KBM-7 (cell line): ENCODE results near the gene PCNX1.
A peak's percentile ranks its signal among the peaks of the same experiment; 100 is the strongest.
"Not testable (repeated sequence)": the region's sequence is repeated elsewhere in the genome, so short reads cannot be mapped to it uniquely, and the experiment has no call there.

Source experiments
- DNase-seq: peaks from one replicate; pipeline ENCODE4 v3.0.0-alpha.2; 2015
- in situ Hi-C: fragments of 300-500 bp; cut with MboI; formaldehyde crosslinking; loops from 2 replicates; pipeline ENCODE4 v1.14.3; 2020; ENCODE audit warnings: low sequenced_read_pairs, low pct_unique_long_range_greater_than_20kb, mixed read lengths

PCNX1 gene

DNA sequence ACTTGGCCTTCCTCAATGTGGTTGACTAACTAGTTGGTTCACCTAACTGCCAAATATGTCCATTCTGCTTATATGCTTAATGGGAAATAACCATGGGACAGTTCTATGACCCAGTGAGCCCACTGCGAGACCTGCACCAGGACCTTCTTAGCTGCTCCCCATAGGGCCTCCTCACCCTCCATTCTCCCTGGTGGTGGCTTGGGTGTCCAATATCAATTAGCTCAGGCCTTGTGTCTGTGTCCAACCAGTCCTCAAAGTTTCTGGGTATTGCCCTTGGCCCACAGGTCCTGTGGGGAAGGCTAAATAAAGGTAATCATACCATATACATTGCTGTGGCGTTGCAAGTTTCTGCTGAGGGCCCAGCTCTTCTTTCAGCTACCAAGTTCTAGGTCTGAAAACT is 228.2 kb downstream of the PCNX1 start:
- no peak for DNase-seq
- in situ Hi-C loops = no loop called here

DNA sequence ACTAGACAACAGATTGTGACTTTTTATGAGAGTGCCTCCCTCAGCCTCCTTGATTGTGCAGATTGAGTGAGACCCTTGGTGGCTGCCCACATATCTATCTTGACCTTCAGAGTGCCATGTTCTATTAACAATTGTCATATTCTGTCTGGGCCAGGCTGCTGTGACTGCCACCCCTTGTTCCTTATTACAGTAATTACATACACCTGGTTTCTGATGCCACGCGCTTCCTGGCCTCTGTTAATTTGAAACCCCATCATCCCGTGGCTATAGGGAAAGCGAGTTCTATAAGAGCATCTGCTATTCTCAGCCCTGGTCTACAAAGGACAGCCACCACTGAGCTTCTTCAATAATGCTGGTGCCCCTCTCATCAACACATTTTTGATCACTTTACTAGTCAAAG is 228.7 kb downstream of the PCNX1 start:
- DNase-seq = no peak
- in situ Hi-C loops = no loop called here

DNA sequence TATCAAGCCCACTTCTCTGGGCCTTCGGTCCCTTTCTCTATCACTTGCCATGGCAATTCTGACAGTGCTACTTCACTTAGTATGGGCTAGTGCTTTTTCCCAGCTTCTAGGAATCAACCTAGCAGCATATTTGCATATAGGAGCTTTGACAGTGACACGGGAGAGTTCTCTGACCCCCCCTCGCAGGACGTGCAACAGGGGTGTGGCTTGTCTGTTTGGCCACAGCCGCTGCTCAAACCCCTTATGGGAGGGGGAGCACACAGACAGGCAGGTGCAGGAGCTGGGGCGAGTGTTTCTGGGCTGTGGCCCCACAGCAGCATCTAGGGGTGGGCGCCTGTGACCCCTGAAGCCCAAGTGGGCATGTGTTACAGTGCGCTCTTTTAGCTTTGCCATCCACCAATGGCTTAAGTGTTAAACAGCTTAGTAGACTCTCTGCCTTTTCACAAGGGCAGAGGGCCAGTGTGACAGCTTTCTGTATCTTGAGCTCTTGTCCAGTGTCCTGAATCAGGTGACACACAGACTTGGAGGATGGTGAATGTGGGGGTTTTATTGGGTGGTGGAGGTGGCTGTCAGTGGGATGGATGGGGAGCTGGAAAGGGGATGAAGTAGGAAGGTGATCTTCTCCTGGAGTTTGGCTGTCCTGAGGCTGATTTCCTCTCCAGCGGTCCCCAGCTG is 229.3 kb downstream of the PCNX1 start:
- in situ Hi-C loops = no loop called here

DNA sequence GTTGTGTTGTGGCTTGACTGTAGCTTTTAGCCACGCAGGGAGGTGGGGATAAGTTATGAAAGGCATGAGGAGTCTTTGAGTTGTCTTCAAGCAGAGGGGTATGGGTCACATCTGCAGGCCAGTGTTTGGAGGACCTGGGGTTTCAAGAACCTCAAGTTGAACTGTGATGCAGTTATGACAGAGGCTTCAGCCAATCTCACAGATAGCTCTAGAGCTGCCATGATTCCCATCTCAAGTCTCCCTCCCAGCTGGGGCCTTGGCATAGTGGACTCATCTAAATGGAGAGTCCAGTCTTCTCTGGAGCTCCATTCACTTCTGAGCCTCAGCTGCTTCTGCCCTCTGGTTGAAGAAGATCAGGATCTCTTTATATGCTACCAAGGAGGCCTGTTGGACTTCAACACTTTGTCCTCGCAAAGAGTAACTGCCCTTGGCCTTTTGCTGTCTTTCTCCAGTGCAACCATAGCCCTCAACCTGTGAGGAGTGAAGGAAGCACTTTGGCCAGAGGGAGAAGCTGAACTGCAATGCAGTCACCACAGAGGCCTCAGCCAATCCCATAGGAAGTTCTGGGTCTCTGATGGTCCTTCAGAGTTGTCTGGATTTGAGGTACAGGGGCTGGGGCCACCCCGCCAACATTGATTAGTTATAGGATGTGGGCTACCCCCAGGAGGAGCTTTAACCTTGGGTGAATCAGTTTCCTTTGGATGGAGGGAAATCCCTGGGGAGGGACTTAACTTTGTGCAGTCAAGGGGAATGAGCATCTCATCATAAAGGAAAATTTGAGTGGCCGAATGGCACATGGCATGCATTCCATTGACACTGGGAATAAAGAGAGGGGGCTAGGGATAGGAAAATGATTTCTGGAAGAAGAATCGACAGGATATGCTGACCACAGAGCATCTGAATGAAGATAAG is 230.5 kb downstream of the PCNX1 start:
- DNase-seq = no peak
- in situ Hi-C loops = no loop called here

More for the DNA sequence above, 229.3 kb downstream of the PCNX1 start:
- DNase-seq = no peak

DNA sequence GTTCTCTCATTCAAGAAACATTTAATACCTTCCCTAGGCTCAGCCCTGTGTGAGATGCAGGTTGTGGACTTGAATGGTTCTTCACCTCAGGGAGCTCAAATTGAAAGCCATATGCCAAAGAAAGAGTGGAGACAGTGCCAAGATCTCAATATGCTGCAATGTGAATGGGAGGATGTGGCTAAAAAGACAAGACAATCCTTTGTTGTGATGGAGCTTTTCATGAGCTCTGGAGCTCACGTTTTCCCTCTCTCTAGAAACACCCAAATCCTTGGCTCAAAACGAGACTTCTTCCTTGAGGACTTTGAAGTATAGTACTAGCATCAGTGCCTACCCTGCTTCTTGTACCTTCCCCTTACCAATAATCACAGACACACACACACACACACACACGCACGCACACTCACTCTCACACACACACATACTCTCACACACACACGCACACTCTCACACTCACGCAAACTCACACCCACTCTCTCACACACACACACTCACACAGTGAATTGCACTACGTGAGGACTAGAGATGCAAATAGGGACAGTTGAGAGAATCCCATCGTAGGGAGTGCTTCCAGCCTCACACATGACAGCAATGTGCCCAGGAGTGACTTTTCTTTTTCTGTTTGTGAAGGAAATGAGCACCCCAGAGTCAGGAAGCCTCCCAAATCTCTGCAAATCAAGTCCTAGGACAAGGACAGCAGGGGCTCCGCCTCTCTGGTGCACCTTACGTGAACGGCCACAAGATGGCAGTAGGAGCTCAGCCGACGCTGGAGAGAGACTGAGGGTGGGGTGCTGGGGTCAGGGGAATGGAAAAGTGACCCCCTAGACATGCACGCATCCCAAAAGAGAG is 231.4 kb downstream of the PCNX1 start:
- DNase-seq = peak; percentile 54
- in situ Hi-C loops = no loop called here

DNA sequence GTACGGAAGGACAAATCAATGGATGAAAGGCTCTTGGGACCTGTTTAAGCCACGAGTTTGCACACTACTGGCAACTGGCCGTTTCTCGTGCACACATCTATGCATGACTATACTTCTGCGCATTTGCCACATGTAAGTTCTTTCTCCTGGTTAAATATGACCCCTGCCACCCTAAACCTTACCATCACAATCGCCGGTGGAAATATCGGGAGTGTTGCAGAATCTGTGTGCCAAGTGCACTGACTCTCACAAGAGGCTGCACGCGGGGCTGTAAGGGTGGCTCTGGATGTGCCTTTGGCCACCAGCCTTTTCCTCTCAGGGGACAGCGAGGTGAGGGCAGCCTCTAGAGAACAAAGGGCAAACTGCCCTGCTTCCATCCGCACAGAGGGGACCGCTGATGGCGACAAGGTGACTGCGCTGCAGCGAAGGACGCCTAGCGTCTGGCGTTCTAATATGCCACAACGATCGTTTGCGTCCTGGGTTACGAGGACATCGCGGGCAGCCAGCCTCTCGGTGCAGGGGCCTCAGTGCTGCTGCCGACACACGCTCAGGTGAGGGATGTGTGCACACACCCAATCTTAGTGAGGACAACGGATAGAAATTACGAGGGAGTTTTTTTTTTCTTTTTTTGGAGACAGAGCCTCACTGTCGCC is 232.2 kb downstream of the PCNX1 start:
- in situ Hi-C loops = no loop called here
- DNase-seq = no peak

DNA sequence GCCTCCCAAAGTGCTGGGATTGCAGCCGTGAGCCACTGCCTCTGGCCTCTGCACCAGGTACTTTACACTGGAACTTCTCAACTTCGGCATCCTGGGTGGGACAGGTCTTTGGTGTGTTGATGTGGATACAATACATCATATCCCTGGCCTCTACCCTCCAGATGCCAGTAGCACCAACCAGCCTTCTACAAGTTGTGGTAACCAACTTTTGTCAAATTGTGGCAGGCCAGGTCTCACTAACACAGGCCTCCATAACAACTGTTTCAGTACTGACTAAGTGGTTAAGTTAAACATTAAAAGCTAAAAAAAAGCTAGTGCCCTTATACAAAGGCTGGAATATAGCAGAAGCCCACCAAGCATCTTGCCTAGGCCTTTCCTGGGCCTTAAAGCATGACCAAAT is 232.9 kb downstream of the PCNX1 start:
- in situ Hi-C loops = loop anchor here (10.0 kb wide), 1 partner anchor 615 kb away; no protein-coding TSS in a partner anchor
- no peak for DNase-seq

DNA sequence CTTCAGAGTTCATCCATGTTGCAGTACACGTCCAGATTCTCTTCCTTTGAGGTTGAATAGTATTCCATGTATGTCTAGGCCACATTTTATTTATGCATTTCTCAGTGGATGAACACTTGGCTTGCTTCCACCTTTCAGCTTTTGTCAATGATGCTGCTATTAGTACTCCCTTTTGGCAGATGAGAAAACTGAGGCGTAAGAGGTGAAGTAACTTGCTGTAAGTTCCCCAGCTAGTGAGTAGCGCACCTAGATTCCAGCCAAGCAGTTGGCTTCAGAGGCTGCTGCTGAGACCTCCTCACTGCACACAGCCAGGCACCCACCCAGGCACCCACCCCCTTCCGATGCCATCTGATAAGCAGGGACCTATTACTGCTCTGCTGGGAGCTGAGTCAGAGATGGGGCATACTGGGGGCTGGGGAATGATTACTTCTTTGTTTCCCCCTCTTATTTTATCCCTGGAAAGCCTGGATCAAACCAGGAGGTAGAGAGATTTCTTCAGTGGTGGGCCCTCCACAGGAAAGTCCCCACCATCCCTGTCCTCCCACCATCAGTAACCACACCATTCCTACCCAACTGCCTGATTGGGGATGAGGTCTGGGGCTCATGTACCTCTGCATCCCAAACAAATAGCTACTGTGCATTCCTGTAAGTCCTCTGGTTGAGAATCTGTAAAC is 234.6 kb downstream of the PCNX1 start:
- in situ Hi-C loops = loop anchor here (10.0 kb wide), 1 partner anchor 613 kb away; no protein-coding TSS in a partner anchor
- no peak for DNase-seq

DNA sequence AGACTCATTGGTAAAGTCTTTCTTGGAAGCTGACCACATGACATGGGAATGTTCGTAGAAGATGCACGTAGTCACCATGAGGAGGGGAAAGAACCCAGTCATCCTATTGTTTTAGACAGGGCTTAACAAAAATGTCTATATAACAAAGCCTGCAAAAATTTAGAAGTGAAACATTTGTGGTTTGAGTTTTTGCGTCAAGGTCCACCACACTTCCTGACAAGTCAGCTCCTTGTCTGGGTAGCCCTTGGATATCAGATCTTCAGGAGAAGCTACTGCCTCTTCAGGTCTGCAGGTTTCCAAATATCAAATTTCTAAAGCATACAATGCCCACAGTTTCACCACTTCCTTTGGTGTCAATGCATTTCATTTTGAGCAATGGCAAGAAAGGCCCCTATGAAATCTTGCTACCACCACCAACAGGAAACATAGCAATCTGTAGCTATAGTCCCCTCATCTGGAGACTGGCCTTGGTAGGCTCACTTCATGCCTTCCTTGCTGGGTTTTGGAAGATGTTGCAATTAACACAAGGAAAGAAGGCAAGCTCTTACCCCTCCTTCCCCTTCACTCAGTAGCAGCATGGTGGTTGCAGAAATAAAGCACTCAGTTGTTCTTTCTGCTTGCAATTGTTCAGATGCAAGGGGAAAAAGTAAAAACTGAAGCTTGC is 235.2 kb downstream of the PCNX1 start:
- in situ Hi-C loops = loop anchor here (10.0 kb wide), 1 partner anchor 612 kb away; no protein-coding TSS in a partner anchor
- DNase-seq = peak; percentile 38

DNA sequence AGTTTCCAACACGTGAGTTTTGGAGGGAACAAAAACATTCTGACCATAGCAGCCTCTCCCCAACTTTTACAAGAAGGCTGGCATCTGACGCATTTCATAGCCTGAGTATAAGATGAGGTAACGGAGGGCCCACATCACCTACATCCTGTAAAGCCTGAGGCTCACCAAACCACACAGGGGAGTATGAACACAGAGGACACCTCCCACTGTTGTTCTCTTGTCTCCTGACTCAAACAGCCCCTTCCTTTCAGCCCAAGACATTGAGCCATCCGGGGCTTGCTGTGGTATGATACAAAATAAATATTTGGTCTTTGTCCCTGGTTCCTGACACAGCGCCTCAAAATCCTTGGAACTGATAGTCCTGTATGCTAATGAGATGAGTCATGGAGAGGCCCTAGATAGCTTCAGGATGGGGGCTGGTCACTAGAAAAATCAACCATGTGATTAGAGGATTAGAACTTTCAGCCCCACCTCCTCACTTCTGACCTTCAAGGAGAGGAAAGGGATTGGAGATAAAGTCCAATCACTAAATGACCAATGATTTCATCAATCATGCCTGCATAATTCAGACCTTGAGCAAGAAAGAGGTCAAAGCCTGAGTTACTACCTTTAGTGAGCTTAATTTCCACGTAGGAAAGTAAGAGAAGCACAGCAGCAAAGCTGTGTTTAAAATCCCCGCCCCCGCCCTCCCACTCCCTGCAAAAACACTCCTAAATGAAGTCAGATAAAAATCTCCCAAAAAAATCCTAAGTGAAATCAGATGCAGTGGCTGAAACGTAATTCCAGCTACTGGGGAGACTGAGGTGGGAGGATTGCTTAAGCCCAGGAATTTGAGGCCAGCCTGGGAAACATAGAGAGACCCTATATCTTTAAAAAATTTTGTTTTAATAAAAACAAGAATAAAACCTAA is 236.4 kb downstream of the PCNX1 start:
- in situ Hi-C loops = loop anchor here (10.0 kb wide), 1 partner anchor 611 kb away; no protein-coding TSS in a partner anchor
- DNase-seq = no peak

DNA sequence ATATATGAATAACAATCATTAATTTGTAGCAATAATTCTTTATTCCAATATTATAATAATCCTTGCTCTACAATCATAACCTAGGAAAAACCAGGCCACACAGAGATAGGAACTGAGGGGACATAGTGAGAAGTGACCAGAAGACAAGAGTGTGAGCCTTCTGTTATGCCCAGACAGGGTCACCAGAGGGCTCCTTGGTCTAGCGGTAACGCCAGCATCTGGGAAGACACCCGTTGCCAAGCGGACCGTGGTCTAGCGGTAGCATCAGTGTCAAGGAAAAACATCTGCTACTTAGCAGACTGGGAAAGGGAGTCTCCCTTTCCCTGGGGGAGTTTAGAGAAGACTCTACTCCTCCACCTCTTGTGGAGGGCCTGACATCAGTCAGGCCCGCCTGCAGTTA is 240.1 kb downstream of the PCNX1 start:
- in situ Hi-C loops = loop anchor here (10.0 kb wide), 1 partner anchor 607 kb away; no protein-coding TSS in a partner anchor
- not testable (repeated sequence) for DNase-seq

DNA sequence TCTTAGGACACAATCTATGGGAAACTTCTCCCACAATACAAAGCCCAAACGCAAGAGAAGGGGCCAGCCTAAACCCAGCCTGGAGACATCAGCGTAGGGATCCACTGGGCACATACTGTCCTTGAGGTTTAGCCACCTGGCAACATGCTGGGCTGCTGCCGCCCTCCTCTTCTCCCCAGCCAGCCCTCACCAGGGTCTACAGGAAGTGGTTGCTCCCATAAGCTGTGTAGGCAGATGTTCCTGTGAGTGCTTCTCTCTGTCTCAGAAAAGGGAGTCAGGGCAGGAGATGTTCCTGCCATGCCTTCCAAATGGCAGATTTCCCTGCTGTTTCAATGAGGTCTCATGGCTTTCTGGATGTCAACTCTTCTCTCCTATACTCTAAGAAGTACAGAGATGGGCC is 241.4 kb downstream of the PCNX1 start:
- DNase-seq = no peak
- in situ Hi-C loops = loop anchor here (10.0 kb wide), 1 partner anchor 606 kb away; no protein-coding TSS in a partner anchor

DNA sequence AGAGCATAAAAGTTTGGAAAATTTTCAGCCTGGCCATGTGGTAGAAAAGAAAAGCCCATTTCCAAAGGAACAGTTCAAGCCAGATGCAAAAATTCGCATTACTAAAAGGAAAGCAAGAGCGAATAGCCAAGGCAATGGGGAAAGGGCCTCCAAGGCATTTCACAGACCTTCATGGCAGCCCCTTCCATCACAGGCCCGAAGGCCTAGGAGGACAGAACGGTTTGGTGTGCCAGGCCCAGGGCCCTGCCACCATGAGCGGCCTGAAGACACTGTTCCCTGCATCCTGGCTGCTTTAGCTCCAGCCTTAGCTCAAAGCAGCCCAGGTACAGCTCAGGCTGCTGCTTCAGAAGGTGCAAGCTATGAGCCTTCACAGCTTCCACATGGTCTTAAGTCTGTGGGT is 243.5 kb downstream of the PCNX1 start:
- in situ Hi-C loops = no loop called here
- no peak for DNase-seq

DNA sequence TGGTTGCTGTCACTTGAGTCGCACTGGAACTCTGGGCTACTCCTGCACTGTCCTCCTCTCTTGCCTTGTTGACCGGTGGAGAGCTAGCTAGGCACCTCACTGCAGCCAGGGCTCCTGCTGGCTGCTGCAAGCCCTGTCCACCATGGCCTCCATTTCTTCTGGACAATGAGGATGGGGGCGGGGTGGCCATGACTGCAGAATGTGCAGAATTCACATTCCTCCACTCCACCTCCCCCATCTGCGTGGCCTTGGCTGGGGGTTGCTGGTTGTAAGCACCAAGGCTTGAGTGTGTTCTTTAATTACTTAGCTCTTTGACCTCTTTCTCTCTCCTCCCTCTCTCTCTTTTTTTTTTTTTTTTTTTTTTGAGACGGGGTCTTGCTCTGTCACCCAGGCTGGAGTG is 248.5 kb downstream of the PCNX1 start:
- in situ Hi-C loops = no loop called here
- DNase-seq = no peak

DNA sequence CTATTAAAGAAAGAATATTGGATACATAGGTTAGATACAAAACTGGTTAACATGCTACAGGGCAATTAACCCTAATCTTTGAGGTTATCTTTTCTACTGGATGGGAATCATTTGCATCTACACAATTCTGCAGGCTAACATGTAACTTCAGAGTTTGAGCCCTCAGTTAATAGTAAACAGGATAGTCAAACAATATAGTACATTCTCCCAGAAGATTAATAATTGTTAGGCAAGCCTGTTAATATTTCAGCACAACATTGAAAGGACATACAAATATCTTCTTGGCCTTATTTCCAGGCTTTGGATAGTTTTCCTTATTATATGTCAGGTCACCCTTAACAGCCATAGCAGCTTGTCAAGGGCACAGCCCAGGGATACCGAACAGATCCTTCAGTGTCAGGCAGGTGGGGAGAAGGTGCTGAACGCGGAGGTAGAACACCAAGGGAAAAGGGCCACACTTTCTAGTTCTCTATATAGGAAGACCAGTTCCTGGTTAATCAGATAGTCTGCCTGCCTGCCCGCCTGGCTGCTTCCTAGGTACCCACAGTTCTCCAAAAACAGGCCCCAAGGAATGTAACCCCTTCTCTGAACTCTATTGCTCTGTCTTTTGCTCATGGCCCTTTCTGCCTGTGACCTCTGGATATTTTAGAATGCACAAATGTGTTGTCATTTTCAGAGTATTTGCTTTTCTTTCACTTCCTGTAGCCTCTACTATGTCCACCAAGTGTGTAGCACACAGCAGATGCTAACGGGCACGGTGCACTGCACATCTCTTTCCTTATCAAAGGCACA is 256.0 kb downstream of the PCNX1 start:
- in situ Hi-C loops = no loop called here
- DNase-seq = no peak
